ENCODE data around the gene HGF. TPM values are rescaled to one million over a fixed set of nuclear protein-coding genes. Genes with fewer than 3 reads are reported as not detected.

The HGF gene
- total RNA-seq, 4 donors from 2014 or later, result 9.7 to 31.4 (median 12.6) TPM

GRCh38 chr7:81745637-81746036, 24.2 kb downstream of the HGF start:
- no peaks in the 10 kb centered on the region for H3K27me3 ChIP-seq
- H3K4me1 ChIP-seq, result no peaks in the 10 kb centered on the region
- H3K9me3 ChIP-seq, result no peaks in the 10 kb centered on the region
- DNase-seq, result no peak
- 92 to 95% methylated on average over 2 of the region's 2 CpGs for WGBS, 2 donors
- no peak overlapping the region for H3K4me3 ChIP-seq (replicated peaks in 1 of 3)
- intact Hi-C loops (cut with DNase I), result no loop called here
- H3K36me3 ChIP-seq, result no peaks in the 10 kb centered on the region
- no peak for TF ChIP-seq POLR2A (IDR thresholded peaks at IDR 0.05)
- TF ChIP-seq CTCF (IDR thresholded peaks at IDR 0.05), result no peak
- H3K27ac ChIP-seq, result no peak overlapping the region

GRCh38 chr7:81744389-81744788, 25.5 kb downstream of the HGF start:
- Histone ChIP-seq H3K4me1 (no peaks in the 10 kb centered on the region), H3K36me3 (no peaks in the 10 kb centered on the region), H3K27ac (no peak overlapping the region), H3K4me3 (replicated peaks in 1 of 3) (no peak overlapping the region), H3K9me3 (no peaks in the 10 kb centered on the region), H3K27me3 (no peaks in the 10 kb centered on the region)
- intact Hi-C loops (cut with DNase I), result no loop called here
- TF ChIP-seq CTCF (IDR thresholded peaks at IDR 0.05) (no peak), POLR2A (IDR thresholded peaks at IDR 0.05) (no peak)
- DNase-seq, result no peak

GRCh38 chr7:81743665-81744064, 26.2 kb downstream of the HGF start:
- intact Hi-C loops (cut with DNase I), result no loop called here
- no peaks in the 10 kb centered on the region for H3K9me3 ChIP-seq
- no peaks in the 10 kb centered on the region for H3K36me3 ChIP-seq
- H3K27me3 ChIP-seq, result no peaks in the 10 kb centered on the region
- TF ChIP-seq CTCF (IDR thresholded peaks at IDR 0.05) (no peak), POLR2A (IDR thresholded peaks at IDR 0.05) (no peak)
- H3K4me1 ChIP-seq, result no peaks in the 10 kb centered on the region
- H3K27ac ChIP-seq, result no peak overlapping the region
- H3K4me3 ChIP-seq (replicated peaks in 1 of 3), result no peak overlapping the region
- no peak for DNase-seq
- WGBS, 2 donors, result 55 to 56% methylated on average over 4 of the region's 4 CpGs

- H3K36me3 ChIP-seq, result no peaks in the 10 kb centered on the region
- intact Hi-C loops (cut with DNase I), result no loop called here
- no peaks in the 10 kb centered on the region for H3K27me3 ChIP-seq
- no peak for DNase-seq
- no peak overlapping the region for H3K27ac ChIP-seq
- 88 to 90% methylated on average over 9 of the region's 9 CpGs for WGBS, 2 donors
- no peaks in the 10 kb centered on the region for H3K4me1 ChIP-seq
- H3K4me3 ChIP-seq (replicated peaks in 1 of 3), result no peak overlapping the region
- TF ChIP-seq POLR2A (IDR thresholded peaks at IDR 0.05) (no peak), CTCF (IDR thresholded peaks at IDR 0.05) (no peak)
- no peaks in the 10 kb centered on the region for H3K9me3 ChIP-seq
Observed at GRCh38 chr7:81743201-81743600, 26.6 kb downstream of the HGF start.

GRCh38 chr7:81740403-81740802, 29.4 kb downstream of the HGF start:
- Histone ChIP-seq H3K4me3 (replicated peaks in 1 of 3) (no peak overlapping the region), H3K4me1 (no peaks in the 10 kb centered on the region), H3K27ac (no peak overlapping the region), H3K27me3 (no peaks in the 10 kb centered on the region), H3K36me3 (no peaks in the 10 kb centered on the region), H3K9me3 (no peaks in the 10 kb centered on the region)
- TF ChIP-seq POLR2A (IDR thresholded peaks at IDR 0.05) (no peak), CTCF (IDR thresholded peaks at IDR 0.05) (no peak)
- intact Hi-C loops (cut with DNase I), result no loop called here
- DNase-seq, result no peak
